ENCODE data around the gene CABLES1.
"Not testable (repeated sequence)": the region's sequence is repeated elsewhere in the genome, so short reads cannot be mapped to it uniquely, and the experiment has no call there.

The CABLES1 gene

DNA sequence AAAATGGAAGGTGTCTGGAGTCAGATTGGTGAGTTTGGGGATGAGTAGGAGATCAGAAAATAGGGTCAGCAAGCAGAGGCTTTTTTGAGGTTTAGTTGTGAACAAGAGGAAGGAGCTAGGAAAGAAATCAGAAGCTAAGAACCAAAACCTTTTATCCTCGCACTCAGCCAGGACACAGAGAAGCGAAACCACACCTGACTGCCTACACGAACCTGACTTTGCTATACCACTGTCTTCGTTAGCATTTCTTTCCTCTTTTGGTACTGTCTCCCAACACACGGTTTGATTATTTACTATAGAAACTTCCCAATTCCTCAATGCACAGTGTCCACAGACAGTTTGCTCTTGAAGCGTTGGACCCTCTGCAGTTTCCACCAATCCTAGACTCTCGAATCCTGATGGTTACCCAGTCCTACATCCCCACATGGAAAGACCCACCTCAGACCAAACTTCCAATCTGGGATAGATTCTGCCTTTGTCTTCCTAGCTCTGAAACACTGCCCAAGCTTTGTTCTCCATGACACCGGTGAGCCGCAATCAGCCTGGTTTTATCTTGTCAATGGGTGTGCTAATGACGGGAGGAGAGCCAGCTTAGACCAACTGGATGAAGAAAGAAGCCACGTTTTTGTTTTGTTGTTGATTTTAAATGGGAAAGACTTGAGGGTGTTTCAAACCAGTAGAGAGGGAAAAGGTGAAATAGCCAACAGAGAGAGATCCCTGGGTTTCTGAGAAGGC lies 137.4 kb downstream of the CABLES1 start:
- DNase-seq = no peak

- DNase-seq = no peak
Measured at GRCh38 chr18:23273443-23273966, 138.2 kb downstream of the CABLES1 start.

GRCh38 chr18:23274638-23275482 lies 139.6 kb downstream of the CABLES1 start:
- DNase-seq = no peak

- no peak for DNase-seq
Measured at GRCh38 chr18:23276451-23276850, 141.2 kb downstream of the CABLES1 start.

GRCh38 chr18:23277399-23277798 lies 142.1 kb downstream of the CABLES1 start:
- no peak for DNase-seq

DNA sequence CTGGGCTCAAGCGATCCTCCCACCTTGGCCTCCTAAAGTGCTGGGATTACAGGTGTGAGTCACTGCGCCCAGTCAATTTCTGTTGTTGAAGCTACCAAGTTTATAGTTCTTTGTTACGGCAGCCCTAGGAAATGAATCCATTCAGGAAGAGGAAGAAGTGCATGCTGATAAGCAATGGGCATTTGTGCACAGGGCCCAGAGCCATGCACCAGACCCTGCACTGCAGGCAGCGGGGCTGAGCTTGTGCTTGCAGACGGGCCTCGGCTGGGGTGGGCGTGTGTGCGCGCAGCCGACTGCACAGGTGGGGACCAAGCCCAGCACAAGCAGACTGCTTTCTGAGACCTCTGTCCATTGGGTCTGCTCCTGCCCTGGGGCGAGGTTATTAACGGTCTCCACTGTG lies 144.6 kb downstream of the CABLES1 start:
- no peak for DNase-seq

- no peak for DNase-seq
Measured at GRCh38 chr18:23280844-23281243, 145.6 kb downstream of the CABLES1 start.

- DNase-seq = no peak
Measured at GRCh38 chr18:23281626-23282436, 146.5 kb downstream of the CABLES1 start.

DNA sequence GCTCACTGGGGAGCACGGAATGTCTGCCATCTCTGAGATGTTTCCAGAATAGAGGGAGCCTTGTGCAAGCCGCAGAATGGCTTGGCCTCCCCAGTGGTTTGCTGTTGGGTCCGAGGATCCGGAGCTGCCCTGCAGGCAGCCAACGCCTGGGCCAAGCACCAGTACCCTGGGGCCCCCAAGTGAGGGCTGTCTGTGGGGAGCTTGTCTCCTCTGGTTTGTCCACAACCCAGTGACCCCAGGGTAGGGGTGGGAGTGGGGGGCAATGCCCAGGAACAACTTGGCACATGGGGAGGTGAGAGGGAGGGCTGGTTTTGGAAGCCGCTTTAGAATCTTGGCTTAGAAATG lies 147.1 kb downstream of the CABLES1 start:
- DNase-seq = no peak

GRCh38 chr18:23283916-23284430 lies 148.7 kb downstream of the CABLES1 start:
- no peak for DNase-seq

GRCh38 chr18:23284629-23285028 lies 149.3 kb downstream of the CABLES1 start:
- DNase-seq = no peak

DNA sequence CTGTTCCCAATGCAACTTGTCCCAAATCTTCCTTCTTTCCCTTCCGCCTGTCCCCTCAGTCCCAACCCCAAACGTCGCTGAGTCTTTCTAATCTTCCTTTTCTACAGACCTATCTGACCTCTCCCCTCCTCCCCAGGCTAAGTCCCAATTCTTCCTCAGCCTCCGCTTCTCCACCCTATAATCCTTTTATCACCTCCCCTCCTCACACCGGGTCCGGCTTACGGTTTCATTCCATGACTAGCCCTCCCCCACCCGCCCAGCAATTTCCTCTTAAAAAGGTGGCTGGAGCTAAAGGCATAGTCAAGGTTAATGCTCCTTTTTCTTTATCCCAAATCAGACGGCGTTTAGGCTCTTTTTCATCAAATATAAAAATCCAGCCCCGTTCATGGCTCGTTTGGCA lies 150.3 kb downstream of the CABLES1 start:
- not testable (repeated sequence) for DNase-seq

DNA sequence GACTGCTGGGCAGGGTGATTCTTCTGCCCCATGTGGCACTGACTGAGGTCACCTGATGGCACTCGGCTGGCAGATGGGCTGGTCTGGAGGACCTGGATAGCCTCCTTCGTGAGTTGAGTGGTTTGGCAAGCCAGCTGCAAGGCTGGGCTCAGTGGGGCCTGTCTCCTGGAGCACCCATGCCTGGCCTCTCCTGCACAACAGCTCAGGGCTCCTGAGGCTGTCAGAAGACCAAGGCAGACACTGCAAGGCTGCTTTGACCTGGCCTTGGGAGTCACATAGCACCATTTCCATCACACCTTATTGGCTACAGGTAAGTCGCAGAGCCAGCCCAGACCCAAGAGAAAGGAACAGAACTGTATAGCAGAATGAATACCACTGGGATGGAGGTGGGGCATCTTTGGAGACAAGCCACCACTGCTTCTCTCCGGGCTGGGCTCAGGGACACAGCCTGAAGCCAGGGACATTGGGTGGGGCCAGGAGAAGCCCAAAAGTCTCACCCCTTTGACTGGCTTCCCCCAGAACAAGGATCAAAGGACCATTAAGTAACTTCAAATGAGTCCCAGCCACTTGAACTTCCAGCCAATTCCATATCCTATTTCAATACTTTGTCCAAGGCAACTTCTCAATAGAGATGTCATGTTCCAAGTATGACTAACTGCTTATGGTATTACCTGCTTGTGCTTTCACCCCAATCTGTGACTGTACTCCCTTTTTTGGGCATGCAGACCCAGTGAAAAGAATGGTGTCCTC lies 156.3 kb downstream of the CABLES1 start:
- DNase-seq = no peak

DNA sequence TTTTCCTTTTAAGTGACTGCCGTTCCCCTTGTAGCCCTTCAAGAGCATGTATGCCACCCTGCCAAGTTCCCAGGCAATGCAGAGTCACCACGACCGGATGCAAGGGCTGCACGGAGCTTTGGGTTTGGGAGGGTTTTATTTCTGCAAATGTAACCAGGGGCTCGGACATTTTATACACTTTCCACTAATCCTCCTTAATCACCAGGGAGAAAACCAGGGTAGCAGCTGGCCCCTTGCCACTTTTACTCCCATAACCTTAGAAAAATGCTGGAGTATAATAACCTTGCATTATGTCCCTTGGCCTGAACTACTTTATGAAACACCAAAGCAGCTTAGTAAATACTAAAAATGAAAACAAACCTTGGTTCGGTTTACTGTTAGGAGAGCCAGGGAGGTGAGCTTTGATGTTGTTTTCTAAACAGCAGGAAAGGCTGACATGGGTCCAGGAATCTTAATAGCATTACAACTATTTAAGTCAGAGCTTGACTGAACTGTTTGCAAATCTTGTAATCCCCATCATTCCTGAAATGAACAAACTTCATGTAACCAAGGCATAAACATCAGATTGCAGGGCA lies 165.0 kb downstream of the CABLES1 start:
- no peak for DNase-seq

GRCh38 chr18:23301972-23302371 lies 166.7 kb downstream of the CABLES1 start:
- no peak for DNase-seq

- no peak for DNase-seq
Measured at GRCh38 chr18:23302511-23302850, 167.2 kb downstream of the CABLES1 start.

DNA sequence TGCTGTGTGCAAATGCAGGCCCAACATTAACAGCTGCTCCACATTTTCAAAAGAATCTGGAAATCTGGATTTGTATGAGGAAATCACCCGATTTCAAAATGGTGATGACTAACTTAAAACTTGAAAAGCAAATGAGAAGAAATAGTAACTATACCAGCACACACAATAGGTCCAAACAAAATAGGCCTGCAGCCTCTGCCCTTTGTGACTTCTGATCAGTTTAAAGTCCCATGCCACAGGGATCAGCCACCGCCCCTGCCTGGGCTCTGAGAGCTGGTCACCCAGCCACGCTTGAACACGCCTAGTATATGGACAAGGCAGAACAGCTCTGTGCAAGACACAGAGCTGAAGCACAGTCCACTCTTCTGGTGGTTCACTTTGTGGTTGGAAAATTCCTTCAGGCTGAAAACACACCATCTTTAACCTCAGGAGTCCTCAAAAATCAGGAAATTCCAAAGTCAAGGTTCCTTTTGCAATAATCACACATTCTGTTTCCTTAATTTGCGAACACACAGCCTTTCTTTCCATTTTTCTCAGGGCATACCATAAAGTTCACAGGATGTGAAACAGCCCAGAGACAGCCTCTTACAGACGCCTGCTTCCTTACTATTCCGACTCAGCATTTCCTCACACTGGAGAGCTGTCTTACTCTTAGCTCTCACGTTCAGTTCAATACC lies 167.7 kb downstream of the CABLES1 start:
- no peak for DNase-seq

DNA sequence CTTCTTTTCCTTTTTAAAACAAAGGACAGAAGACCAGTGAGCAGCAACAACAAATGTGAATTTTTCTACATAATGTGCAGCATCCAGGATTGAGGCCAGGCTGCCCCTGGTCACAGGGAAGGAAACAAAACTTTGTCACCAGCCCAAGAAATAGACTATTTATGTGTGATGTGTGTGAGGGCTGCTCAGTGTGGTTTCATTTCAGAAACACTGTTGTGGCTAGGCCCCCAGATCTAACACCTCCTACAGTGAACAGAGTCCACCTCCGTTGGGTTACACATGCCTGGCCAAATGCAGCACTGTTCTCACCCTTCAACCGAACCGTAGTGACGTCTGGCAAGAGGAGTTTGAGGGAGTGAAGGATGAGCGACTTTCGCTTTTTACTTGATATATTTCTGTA lies 171.5 kb downstream of the CABLES1 start:
- no peak for DNase-seq

GRCh38 chr18:23307567-23308295 lies 172.4 kb downstream of the CABLES1 start:
- no peak for DNase-seq

Data from hippocampal formation (tissue), 2 donors.